ENCODE results near the gene AKT3. TPM values are rescaled to one million over a fixed set of nuclear protein-coding genes. Genes with fewer than 3 reads are reported as not detected.

The AKT3 gene
- total RNA-seq, 2 donors from 2014 or later: 46.0 to 85.8 TPM

DNA sequence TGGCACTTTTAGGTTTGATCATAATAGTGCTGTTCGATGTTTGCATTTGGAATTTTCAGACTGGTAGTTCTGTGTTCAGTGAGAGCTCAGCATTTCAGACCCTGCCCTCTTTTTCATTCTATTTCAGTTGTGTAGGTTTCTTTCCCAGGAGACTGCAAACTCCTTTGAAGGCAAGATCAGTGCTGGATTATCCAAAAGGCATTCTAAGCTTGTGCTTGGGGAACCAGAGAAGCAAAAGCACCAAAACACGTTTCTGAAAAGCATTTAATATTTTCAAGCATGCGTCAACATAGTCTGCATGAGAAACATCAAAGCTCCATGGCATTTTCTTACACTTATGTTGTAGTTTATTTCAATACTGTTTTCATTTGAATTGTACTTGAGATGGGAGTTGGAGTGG, 302.2 kb downstream of the AKT3 start:
- Histone ChIP-seq H3K4me1 (ENCODE audit: control insufficient read depth in 1 of 2, low read depth in 2 of 2) (peaks cover 0 to 3% of the 10 kb centered on the region in 2 donors), H3K9me3 (no peaks in the 10 kb centered on the region), H3K36me3 (peaks cover 9% of the 10 kb centered on the region), H3K4me3 (no peak overlapping the region), H3K27ac (no peak overlapping the region), H3K27me3 (replicated peaks; ENCODE audit: insufficient read depth) (no peaks in the 10 kb centered on the region)
- TF ChIP-seq, protein P1, sequence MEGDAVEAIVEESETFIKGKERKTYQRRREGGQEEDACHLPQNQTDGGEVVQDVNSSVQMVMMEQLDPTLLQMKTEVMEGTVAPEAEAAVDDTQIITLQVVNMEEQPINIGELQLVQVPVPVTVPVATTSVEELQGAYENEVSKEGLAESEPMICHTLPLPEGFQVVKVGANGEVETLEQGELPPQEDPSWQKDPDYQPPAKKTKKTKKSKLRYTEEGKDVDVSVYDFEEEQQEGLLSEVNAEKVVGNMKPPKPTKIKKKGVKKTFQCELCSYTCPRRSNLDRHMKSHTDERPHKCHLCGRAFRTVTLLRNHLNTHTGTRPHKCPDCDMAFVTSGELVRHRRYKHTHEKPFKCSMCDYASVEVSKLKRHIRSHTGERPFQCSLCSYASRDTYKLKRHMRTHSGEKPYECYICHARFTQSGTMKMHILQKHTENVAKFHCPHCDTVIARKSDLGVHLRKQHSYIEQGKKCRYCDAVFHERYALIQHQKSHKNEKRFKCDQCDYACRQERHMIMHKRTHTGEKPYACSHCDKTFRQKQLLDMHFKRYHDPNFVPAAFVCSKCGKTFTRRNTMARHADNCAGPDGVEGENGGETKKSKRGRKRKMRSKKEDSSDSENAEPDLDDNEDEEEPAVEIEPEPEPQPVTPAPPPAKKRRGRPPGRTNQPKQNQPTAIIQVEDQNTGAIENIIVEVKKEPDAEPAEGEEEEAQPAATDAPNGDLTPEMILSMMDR (IDR thresholded peaks at IDR 0.05): no peak
- DNase-seq (ENCODE audit: low spot score) (no peak), ATAC-seq (ENCODE audit: insufficient number of reproducible peaks, low FRiP score, low read depth) (no peak)

DNA sequence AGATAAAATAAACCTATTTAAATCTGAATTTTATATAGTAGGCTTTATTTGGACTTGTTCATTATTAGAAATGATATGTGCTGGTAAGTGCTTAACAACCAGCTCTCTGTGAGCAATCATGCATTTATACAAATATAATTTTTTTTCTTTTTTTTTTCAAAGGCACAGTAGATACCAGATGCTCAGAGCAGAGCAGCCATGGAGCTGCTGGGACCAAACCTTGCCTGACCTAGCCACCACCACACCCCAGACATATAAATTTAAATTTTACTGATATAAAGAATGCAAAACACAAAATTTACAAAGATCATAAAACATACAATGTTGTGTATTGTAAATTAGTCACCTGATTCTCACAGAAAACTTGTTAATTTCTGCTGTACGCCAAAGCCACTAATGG, 303.6 kb downstream of the AKT3 start:
- Histone ChIP-seq H3K27me3 (replicated peaks; ENCODE audit: insufficient read depth) (no peaks in the 10 kb centered on the region), H3K36me3 (peaks cover 9% of the 10 kb centered on the region), H3K4me1 (ENCODE audit: control insufficient read depth in 1 of 2, low read depth in 2 of 2) (peaks cover 0 to 3% of the 10 kb centered on the region in 2 donors), H3K9me3 (no peaks in the 10 kb centered on the region), H3K4me3 (no peak overlapping the region), H3K27ac (no peak overlapping the region)
- DNase-seq (ENCODE audit: low spot score) (no peak), ATAC-seq (ENCODE audit: insufficient number of reproducible peaks, low FRiP score, low read depth) (no peak)
- TF ChIP-seq, protein P1 (IDR thresholded peaks at IDR 0.05): no peak

DNA sequence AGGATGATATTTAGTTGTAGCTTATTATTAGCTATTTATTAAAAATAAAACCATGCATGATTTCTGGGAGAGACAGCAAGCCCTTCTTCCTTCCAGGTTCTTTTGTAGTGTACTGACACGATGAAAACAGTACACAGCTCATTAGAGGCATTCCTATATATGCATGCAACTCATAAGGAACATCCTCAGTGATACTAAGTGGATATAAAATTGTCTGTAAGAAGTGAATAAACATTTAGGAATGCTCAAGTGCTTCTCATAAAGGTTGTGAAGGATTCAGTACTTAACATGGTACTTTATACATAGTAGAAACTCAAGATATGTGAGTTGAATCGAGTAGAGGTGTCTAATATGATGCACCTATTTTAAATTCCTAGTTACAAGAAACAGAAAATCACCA, 306.5 kb downstream of the AKT3 start:
- no peaks in the 10 kb centered on the region for H3K4me1 ChIP-seq (ENCODE audit: control insufficient read depth in 1 of 2, low read depth in 2 of 2)
- ATAC-seq (ENCODE audit: insufficient number of reproducible peaks, low FRiP score, low read depth) (no peak), DNase-seq (ENCODE audit: low spot score) (no peak)
- peaks cover 9% of the 10 kb centered on the region for H3K36me3 ChIP-seq
- H3K9me3 ChIP-seq: no peaks in the 10 kb centered on the region
- no peak overlapping the region for H3K4me3 ChIP-seq
- TF ChIP-seq, protein P1 (IDR thresholded peaks at IDR 0.05): no peak
- no peak overlapping the region for H3K27ac ChIP-seq
- H3K27me3 ChIP-seq (replicated peaks; ENCODE audit: insufficient read depth): no peaks in the 10 kb centered on the region

DNA sequence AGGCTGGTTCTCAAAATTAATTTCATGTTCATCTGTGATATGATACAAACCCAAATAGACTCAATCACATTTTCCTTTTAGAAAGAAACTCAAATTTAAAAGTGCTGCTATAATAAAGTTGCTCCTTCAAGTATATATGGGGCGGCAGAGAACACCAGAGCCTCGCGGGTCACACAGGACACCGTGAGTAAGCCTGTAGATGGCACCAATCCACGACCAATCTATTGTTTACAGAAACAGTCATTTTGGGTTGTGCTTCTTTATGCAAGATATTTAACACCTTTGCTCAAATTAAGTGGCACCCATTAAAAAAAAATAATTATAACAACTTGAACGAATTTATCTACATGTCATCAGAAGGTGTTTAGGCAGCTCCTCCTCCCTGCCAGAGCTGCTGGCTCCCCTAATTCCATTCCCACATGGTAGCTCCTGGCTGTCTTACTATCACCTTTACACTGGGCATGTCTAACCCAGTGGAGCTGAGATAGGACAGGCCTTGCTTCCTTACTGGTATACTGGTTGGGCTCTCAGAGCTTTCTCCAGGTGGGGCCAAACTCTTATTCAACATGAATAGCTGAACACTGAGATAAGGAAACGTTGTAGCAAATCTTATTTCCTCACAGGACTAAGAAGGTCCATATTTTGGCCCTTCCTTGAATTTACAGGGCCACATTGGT, 307.2 kb downstream of the AKT3 start:
- Histone ChIP-seq H3K36me3 (peaks cover 9% of the 10 kb centered on the region), H3K27ac (no peak overlapping the region), H3K9me3 (no peaks in the 10 kb centered on the region), H3K27me3 (replicated peaks; ENCODE audit: insufficient read depth) (no peaks in the 10 kb centered on the region), H3K4me3 (no peak overlapping the region), H3K4me1 (ENCODE audit: control insufficient read depth in 1 of 2, low read depth in 2 of 2) (no peaks in the 10 kb centered on the region)
- ATAC-seq (ENCODE audit: insufficient number of reproducible peaks, low FRiP score, low read depth) (no peak), DNase-seq (ENCODE audit: low spot score) (no peak)
- TF ChIP-seq, protein P1 (IDR thresholded peaks at IDR 0.05): no peak

DNA sequence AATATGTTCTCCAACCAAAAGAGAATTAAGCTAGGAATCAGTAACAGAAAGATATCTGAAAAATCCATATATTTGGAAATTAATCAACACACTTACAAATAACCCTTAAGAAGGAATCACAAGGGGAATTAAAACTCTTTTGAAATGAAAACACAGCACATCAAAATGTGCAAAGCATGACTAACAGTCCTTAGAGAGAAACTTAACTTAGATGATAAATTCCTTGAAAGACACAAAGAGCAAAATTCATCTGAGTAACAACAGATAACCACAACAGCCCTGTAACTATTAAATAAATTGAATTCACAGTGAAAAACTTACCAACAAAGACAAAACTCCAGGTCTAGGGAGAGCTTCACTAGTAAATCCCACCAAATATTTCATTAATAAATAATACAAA, 310.4 kb downstream of the AKT3 start:
- H3K9me3 ChIP-seq: no peaks in the 10 kb centered on the region
- H3K27me3 ChIP-seq (replicated peaks; ENCODE audit: insufficient read depth): no peaks in the 10 kb centered on the region
- DNase-seq (ENCODE audit: low spot score) (no peak), ATAC-seq (ENCODE audit: insufficient number of reproducible peaks, low FRiP score, low read depth) (no peak)
- H3K36me3 ChIP-seq: peaks cover 9% of the 10 kb centered on the region
- H3K27ac ChIP-seq: no peak overlapping the region
- H3K4me1 ChIP-seq (ENCODE audit: control insufficient read depth in 1 of 2, low read depth in 2 of 2): no peaks in the 10 kb centered on the region
- TF ChIP-seq, protein P1 (IDR thresholded peaks at IDR 0.05): no peak
- no peak overlapping the region for H3K4me3 ChIP-seq

Data from thoracic aorta (tissue), 2 donors.